Glutamatergic neuron (in vitro differentiated cells): ENCODE measurements around the gene C16orf96. TPM values are rescaled to one million over a fixed set of nuclear protein-coding genes. Genes with fewer than 3 reads are reported as not detected.

Source experiments
- DNase-seq: peaks from one replicate; pipeline ENCODE4 v3.0.0; 2022
- H3K27ac Mint-ChIP-seq: one replicate; pipeline ENCODE4 v1.8.0; 2020; ENCODE audit warnings: mild to moderate bottlenecking, mixed read lengths, inconsistent platforms; ENCODE audit not compliant: unreplicated experiment
- H3K27me3 Mint-ChIP-seq: one replicate; pipeline ENCODE4 v1.8.0; 2020; ENCODE audit warnings: mild to moderate bottlenecking, moderate library complexity, mixed read lengths, inconsistent platforms; ENCODE audit not compliant: unreplicated experiment
- H3K36me3 Mint-ChIP-seq: one replicate; pipeline ENCODE4 v1.8.0; 2020; ENCODE audit warnings: mild to moderate bottlenecking, mixed read lengths, inconsistent platforms; ENCODE audit not compliant: unreplicated experiment
- H3K4me1 Mint-ChIP-seq: one replicate; pipeline ENCODE4 v1.8.0; 2020; ENCODE audit warnings: mild to moderate bottlenecking, low read depth, mixed read lengths, inconsistent platforms; ENCODE audit not compliant: unreplicated experiment
- H3K4me3 Mint-ChIP-seq: one replicate; pipeline ENCODE4 v1.8.0; 2020; ENCODE audit warnings: mild to moderate bottlenecking, mixed read lengths, inconsistent platforms; ENCODE audit not compliant: unreplicated experiment
- H3K9me3 Mint-ChIP-seq: one replicate; pipeline ENCODE4 v1.8.0; 2020; ENCODE audit warnings: mild to moderate bottlenecking, moderate library complexity, mixed read lengths, inconsistent platforms; ENCODE audit not compliant: unreplicated experiment
- total RNA-seq: library from RNA; stranded (reverse); fragmentation: NEBNext Ultra II Directional; extraction: Animal tissue kit (Norgen Biotek cat#: 25700); gene quantifications from one replicate; pipeline ENCODE4 v1.2.1, GENCODE V29; 2021; ENCODE audit not compliant: unreplicated experiment
- TF ChIP-seq, protein P1 (sequence below): fragments of 200-600 bp; sonication (generic); IDR thresholded peaks from one replicate; pipeline ENCODE4 v1.5.0; 2021; ENCODE audit not compliant: partially characterized antibody, unreplicated experiment

Gene C16orf96
- total RNA-seq, 1 donor from 2014 or later, result 0.83 TPM

DNA sequence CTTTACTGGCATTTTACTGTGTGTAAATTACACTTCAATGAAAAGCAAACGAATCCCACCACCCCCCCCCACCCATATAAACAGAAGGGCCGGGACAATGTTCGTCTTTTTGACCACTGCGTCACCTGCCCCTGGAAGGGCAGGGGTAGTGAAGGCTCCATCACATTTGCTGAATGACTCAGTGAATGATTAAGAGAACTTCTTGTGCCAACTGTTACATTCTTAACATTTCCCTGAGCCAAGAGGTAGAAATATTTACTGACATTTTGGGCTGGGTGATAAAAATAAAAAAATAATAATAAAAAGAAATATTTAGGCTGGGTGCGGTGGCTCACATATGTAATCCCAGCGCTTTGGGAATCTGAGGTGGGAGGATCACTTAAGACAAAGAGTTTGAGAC is 24.1 kb downstream of the C16orf96 start:
- Mint-ChIP-seq H3K27me3 (no peaks in the 10 kb centered on the region), H3K9me3 (no peaks in the 10 kb centered on the region), H3K4me3 (no peak overlapping the region), H3K4me1 (no peaks in the 10 kb centered on the region), H3K27ac (no peak overlapping the region), H3K36me3 (no peaks in the 10 kb centered on the region)
- DNase-seq, result no peak
- TF ChIP-seq, protein P1, sequence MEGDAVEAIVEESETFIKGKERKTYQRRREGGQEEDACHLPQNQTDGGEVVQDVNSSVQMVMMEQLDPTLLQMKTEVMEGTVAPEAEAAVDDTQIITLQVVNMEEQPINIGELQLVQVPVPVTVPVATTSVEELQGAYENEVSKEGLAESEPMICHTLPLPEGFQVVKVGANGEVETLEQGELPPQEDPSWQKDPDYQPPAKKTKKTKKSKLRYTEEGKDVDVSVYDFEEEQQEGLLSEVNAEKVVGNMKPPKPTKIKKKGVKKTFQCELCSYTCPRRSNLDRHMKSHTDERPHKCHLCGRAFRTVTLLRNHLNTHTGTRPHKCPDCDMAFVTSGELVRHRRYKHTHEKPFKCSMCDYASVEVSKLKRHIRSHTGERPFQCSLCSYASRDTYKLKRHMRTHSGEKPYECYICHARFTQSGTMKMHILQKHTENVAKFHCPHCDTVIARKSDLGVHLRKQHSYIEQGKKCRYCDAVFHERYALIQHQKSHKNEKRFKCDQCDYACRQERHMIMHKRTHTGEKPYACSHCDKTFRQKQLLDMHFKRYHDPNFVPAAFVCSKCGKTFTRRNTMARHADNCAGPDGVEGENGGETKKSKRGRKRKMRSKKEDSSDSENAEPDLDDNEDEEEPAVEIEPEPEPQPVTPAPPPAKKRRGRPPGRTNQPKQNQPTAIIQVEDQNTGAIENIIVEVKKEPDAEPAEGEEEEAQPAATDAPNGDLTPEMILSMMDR, result no peak

DNA sequence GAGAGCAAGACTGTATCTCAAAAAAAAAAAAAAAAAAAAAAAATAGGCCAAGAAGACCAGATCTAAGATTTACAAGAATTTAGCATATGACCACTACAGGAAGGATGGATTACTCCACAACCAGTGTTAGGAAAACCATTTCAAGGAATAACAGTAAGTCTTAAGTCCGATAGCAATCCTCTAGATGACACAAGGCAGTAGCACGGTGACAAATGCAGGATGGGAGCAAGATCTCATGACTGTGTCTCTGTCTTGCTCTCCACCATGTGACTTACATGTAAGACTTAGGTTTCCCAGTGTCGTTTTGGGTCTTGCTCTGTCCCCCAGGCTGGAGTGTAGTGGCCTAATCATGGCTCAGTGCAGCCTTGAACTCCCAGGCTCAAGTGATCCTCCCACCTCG is 27.8 kb downstream of the C16orf96 start:
- TF ChIP-seq, protein P1, result no peak
- Mint-ChIP-seq H3K36me3 (no peaks in the 10 kb centered on the region), H3K9me3 (no peaks in the 10 kb centered on the region), H3K4me1 (peaks cover 10% of the 10 kb centered on the region), H3K27ac (no peak overlapping the region), H3K27me3 (peaks cover 4% of the 10 kb centered on the region), H3K4me3 (no peak overlapping the region)
- DNase-seq, result no peak

DNA sequence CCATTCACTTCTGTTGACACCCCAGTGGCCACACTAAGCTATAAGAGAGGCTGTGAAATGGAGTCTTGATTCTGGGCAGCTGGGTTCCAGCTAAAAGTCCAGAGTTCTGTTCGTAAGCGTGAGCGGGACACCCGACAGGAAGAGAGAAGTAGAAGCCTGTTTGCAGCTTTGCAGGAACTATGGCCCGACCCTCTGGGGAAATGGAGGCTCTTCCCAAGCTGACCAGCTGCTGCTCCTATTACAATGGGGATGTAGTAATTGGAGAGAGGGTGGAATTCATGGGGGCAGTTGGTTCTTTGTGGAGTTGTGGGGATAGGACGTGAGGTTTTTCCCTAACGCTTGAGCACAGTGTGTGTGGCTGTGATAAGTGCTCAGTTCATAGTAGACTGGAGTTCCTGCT is 30.2 kb downstream of the C16orf96 start:
- Mint-ChIP-seq H3K27ac (peak overlapping the region; percentile 88), H3K27me3 (peaks cover 4% of the 10 kb centered on the region), H3K36me3 (no peaks in the 10 kb centered on the region), H3K4me1 (peaks cover 10% of the 10 kb centered on the region), H3K4me3 (peak overlapping the region; percentile 20), H3K9me3 (no peaks in the 10 kb centered on the region)
- TF ChIP-seq, protein P1, result no peak
- peak; percentile 46 for DNase-seq

DNA sequence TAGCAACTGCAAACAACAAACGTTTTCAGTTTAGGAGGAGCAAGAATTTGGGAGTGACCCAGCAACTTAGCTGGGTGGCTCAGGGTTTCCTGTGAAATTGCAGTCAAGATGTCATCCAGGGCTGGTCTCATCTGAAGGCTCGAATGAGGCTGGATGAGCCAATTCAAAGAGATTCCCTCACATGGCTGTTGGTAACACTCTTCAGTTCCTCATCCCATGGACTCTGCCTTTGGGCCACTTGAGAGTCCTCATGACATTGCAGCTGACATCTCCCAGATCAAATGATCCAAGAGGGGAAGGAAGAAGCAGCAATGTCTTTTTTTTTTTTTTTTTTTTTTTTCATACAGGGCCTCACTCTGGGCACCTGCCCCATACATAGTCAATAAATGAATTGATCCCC is 32.2 kb downstream of the C16orf96 start:
- TF ChIP-seq, protein P1, result no peak
- H3K4me1 Mint-ChIP-seq, result peaks cover 19% of the 10 kb centered on the region
- no peaks in the 10 kb centered on the region for H3K36me3 Mint-ChIP-seq
- peaks cover 6% of the 10 kb centered on the region for H3K9me3 Mint-ChIP-seq
- H3K27ac Mint-ChIP-seq, result no peak overlapping the region
- H3K27me3 Mint-ChIP-seq, result peaks cover 10% of the 10 kb centered on the region
- no peak for DNase-seq
- no peak overlapping the region for H3K4me3 Mint-ChIP-seq

DNA sequence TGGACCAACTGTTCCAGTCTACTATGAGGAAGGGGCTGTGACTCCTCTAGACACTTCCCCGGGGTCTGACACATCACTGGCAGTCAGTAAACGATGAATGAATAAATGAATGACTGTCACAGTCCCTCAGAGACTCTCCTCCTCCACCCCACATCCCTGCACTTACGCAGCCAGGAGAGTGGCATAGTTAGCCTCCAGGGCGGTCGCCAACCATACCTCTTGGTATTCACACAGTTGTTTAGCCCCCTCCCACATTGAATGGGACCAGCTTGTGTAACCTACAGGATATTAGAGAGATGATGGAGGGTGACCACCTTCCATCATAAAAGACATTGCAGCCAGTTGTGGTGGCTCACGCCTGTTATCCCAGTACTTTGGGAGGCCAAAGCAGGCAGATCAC is 32.8 kb downstream of the C16orf96 start:
- Mint-ChIP-seq H3K4me3 (no peak overlapping the region), H3K27ac (no peak overlapping the region), H3K4me1 (peaks cover 21% of the 10 kb centered on the region), H3K27me3 (peaks cover 10% of the 10 kb centered on the region), H3K9me3 (peaks cover 6% of the 10 kb centered on the region), H3K36me3 (no peaks in the 10 kb centered on the region)
- TF ChIP-seq, protein P1, result no peak
- no peak for DNase-seq
